ENCODE measurements around the gene COLEC12. TPM values are rescaled to one million over a fixed set of nuclear protein-coding genes. Genes with fewer than 3 reads are reported as not detected.

Gene COLEC12
- total RNA-seq, 1 experiment from 2014 or later: not detected

GRCh38 chr18:354003-354402 is 146.5 kb downstream of the COLEC12 start (continued):
- no peak for TF ChIP-seq CTCF (IDR thresholded peaks at IDR 0.05 in 2 of 3, conservative IDR thresholded peaks at IDR 0.05 in 1 of 3; ENCODE audit: borderline replicate concordance in 1 of 3, insufficient read depth in 1 of 3, low read depth in 2 of 3, low read length in 2 of 3)
- no peak for TF ChIP-seq TCF7L2 (IDR thresholded peaks at IDR 0.05; ENCODE audit: borderline replicate concordance, extremely low read depth, insufficient read depth, insufficient read length)
- TF ChIP-seq CEBPB (IDR thresholded peaks at IDR 0.05; ENCODE audit: low read depth): no peak

- RAD21 ChIA-PET (ENCODE audit: low non-redundant PET in 1 of 2, low total read pairs in 2 of 2, uncharacterized antibody in 2 of 2, unreplicated experiment in 2 of 2): no interaction called here
- H3K9me3 ChIP-seq (ENCODE audit: control insufficient read depth in 1 of 2, insufficient read depth in 1 of 2, low read depth in 1 of 2, low read length in 2 of 2): no peaks in the 10 kb centered on the region
- H3K79me2 ChIP-seq (ENCODE audit: insufficient read depth, low read length): no peaks in the 10 kb centered on the region
- no peak for DNase-seq (ENCODE audit: low read depth, low spot score)
- TF ChIP-seq TCF7L2 (IDR thresholded peaks at IDR 0.05; ENCODE audit: borderline replicate concordance, extremely low read depth, insufficient read depth, insufficient read length) (no peak), POLR2AphosphoS5 (IDR thresholded peaks at IDR 0.05; ENCODE audit: low read depth, low read length) (no peak), POLR2A (IDR thresholded peaks at IDR 0.05; ENCODE audit: borderline replicate concordance, extremely low read depth, insufficient read depth, insufficient read length) (no peak), ZNF274 (IDR thresholded peaks at IDR 0.05; ENCODE audit: low read depth, low read length) (no peak)
- H4K20me1 ChIP-seq (ENCODE audit: insufficient read depth): no peaks in the 10 kb centered on the region
- H3K4me2 ChIP-seq (ENCODE audit: low read length): no peak overlapping the region
- CTCF ChIA-PET: no interaction called here
- no peaks in the 10 kb centered on the region for H3K4me1 ChIP-seq (ENCODE audit: control insufficient read depth in 1 of 2, insufficient read depth in 2 of 2, low read length in 2 of 2)
- H3K27me3 ChIP-seq (ENCODE audit: insufficient read depth, low read length): peaks cover 22% of the 10 kb centered on the region
- H3K9me2 ChIP-seq (ENCODE audit: insufficient read depth): no peaks in the 10 kb centered on the region
- intact Hi-C loops (cut with micrococcal nuclease): no loop called here
- POLR2A ChIA-PET: no interaction called here
- no peak overlapping the region for H2AFZ ChIP-seq (ENCODE audit: low read depth, low read length, poor library complexity, severe bottlenecking)
- no TSS peak for BruUV-seq (replicated peaks)
- H3K27ac ChIP-seq (ENCODE audit: low read depth, low read length): no peak overlapping the region
- no peak for ATAC-seq
- no peak overlapping the region for H3K9ac ChIP-seq (ENCODE audit: low read length)
- H3K36me3 ChIP-seq (ENCODE audit: control insufficient read depth in 1 of 2, insufficient read depth in 2 of 2, low read length in 2 of 2): no peaks in the 10 kb centered on the region
- no peak overlapping the region for H3K4me3 ChIP-seq (replicated peaks in 1 of 2; ENCODE audit: low read depth in 1 of 2, low read length in 2 of 2)
These were observed 148.1 kb downstream of the COLEC12 start for GRCh38 chr18:352438-352837.

Data from HCT116 (cell line).